T-helper 2 cell treated with Interferon-gamma antibody and Interleukin-4, amounts not matched to agents 5 μg/mL and 100 μg/mL, for 36 hours (primary cell): ENCODE data around the gene GPX4.
A peak's percentile ranks its signal among the peaks of the same experiment; 100 is the strongest.
"Not testable (repeated sequence)": the region's sequence is repeated elsewhere in the genome, so short reads cannot be mapped to it uniquely, and the experiment has no call there.

ENCODE experiments used
- DNase-seq: peaks from one replicate; pipeline ENCODE4 v3.0.0; 2021; ENCODE audit warnings: low spot score
- H3K27ac Mint-ChIP-seq: one replicate; pipeline ENCODE4 v1.8.0; 2021; ENCODE audit warnings: mild to moderate bottlenecking, mixed read lengths
- H3K27me3 Mint-ChIP-seq: one replicate; pipeline ENCODE4 v1.8.0; 2021; ENCODE audit warnings: low read depth, mixed read lengths
- H3K36me3 Mint-ChIP-seq: one replicate; pipeline ENCODE4 v1.8.0; 2021; ENCODE audit warnings: low read depth, mixed read lengths
- H3K4me1 Mint-ChIP-seq: one replicate; pipeline ENCODE4 v1.8.0; 2021; ENCODE audit warnings: low read depth, mixed read lengths
- H3K4me3 Mint-ChIP-seq: one replicate; pipeline ENCODE4 v1.8.0; 2022; ENCODE audit warnings: mild to moderate bottlenecking, moderate library complexity, mixed read lengths
- H3K9me3 Mint-ChIP-seq: one replicate; pipeline ENCODE4 v1.8.0; 2021; ENCODE audit warnings: mixed read lengths

GPX4 gene

GRCh38 chr19:1129084-1129483 is 25.3 kb downstream of the GPX4 start:
- H3K27me3 Mint-ChIP-seq, H3K4me1 Mint-ChIP-seq, H3K9me3 Mint-ChIP-seq, DNase-seq: not testable (repeated sequence)
- Mint-ChIP-seq H3K4me3 (peak overlapping the region; percentile 45), H3K36me3 (peaks cover 14% of the 10 kb centered on the region), H3K27ac (peak overlapping the region; percentile 57)

GRCh38 chr19:1129535-1129934 is 25.7 kb downstream of the GPX4 start:
- no peak for DNase-seq
- H3K4me3 Mint-ChIP-seq, result peak overlapping the region; percentile 24

GRCh38 chr19:1130771-1131717 is 27.2 kb downstream of the GPX4 start:
- no peaks in the 10 kb centered on the region for H3K27me3 Mint-ChIP-seq
- peak overlapping the region; percentile 90 for H3K4me3 Mint-ChIP-seq
- H3K27ac Mint-ChIP-seq, result peak overlapping the region; percentile 84
- peak; percentile 23 for DNase-seq
- H3K9me3 Mint-ChIP-seq, result no peaks in the 10 kb centered on the region
- H3K4me1 Mint-ChIP-seq, result peaks cover 8% of the 10 kb centered on the region
- peaks cover 11% of the 10 kb centered on the region for H3K36me3 Mint-ChIP-seq

More at GRCh38 chr19:1129535-1129934, 25.7 kb downstream of the GPX4 start:
- Mint-ChIP-seq H3K27me3 (no peaks in the 10 kb centered on the region), H3K4me1 (peaks cover 8% of the 10 kb centered on the region), H3K27ac (no peak overlapping the region), H3K9me3 (no peaks in the 10 kb centered on the region), H3K36me3 (peaks cover 14% of the 10 kb centered on the region)

- peaks cover 10% of the 10 kb centered on the region for H3K4me1 Mint-ChIP-seq
- peaks cover 9% of the 10 kb centered on the region for H3K36me3 Mint-ChIP-seq
- no peaks in the 10 kb centered on the region for H3K9me3 Mint-ChIP-seq
- DNase-seq, result peak; percentile 90
- no peaks in the 10 kb centered on the region for H3K27me3 Mint-ChIP-seq
- H3K27ac Mint-ChIP-seq, result peak overlapping the region; percentile 86
- peak overlapping the region; percentile 90 for H3K4me3 Mint-ChIP-seq
Observed at GRCh38 chr19:1131718-1132551, 28.1 kb downstream of the GPX4 start.

- Mint-ChIP-seq H3K27me3 (no peaks in the 10 kb centered on the region), H3K9me3 (no peaks in the 10 kb centered on the region), H3K4me1 (peaks cover 10% of the 10 kb centered on the region), H3K27ac (peak overlapping the region; percentile 86), H3K36me3 (peaks cover 6% of the 10 kb centered on the region), H3K4me3 (peak overlapping the region; percentile 90)
- DNase-seq, result peak; percentile 35
Observed at GRCh38 chr19:1132552-1133383, 29.0 kb downstream of the GPX4 start.

- H3K4me1 Mint-ChIP-seq, result peaks cover 8% of the 10 kb centered on the region
- H3K4me3 Mint-ChIP-seq, result peak overlapping the region; percentile 63
- H3K9me3 Mint-ChIP-seq, result no peaks in the 10 kb centered on the region
- H3K27ac Mint-ChIP-seq, result peak overlapping the region; percentile 79
- peaks cover 4% of the 10 kb centered on the region for H3K36me3 Mint-ChIP-seq
- peak; percentile 65 for DNase-seq
- no peaks in the 10 kb centered on the region for H3K27me3 Mint-ChIP-seq
Observed at GRCh38 chr19:1133471-1133929, 29.7 kb downstream of the GPX4 start.

GRCh38 chr19:1134431-1134830 is 30.6 kb downstream of the GPX4 start:
- peaks cover 8% of the 10 kb centered on the region for H3K4me1 Mint-ChIP-seq
- no peaks in the 10 kb centered on the region for H3K9me3 Mint-ChIP-seq
- H3K27ac Mint-ChIP-seq, result peak overlapping the region; percentile 31
- H3K36me3 Mint-ChIP-seq, result peaks cover 3% of the 10 kb centered on the region
- H3K27me3 Mint-ChIP-seq, result no peaks in the 10 kb centered on the region
- H3K4me3 Mint-ChIP-seq, result no peak overlapping the region
- DNase-seq, result no peak

- H3K36me3 Mint-ChIP-seq, result peaks cover 4% of the 10 kb centered on the region
- H3K9me3 Mint-ChIP-seq, result no peaks in the 10 kb centered on the region
- H3K4me1 Mint-ChIP-seq, result peaks cover 7% of the 10 kb centered on the region
- no peaks in the 10 kb centered on the region for H3K27me3 Mint-ChIP-seq
- no peak overlapping the region for H3K27ac Mint-ChIP-seq
- no peak overlapping the region for H3K4me3 Mint-ChIP-seq
- no peak for DNase-seq
Observed at GRCh38 chr19:1135454-1135853, 31.7 kb downstream of the GPX4 start.

- Mint-ChIP-seq H3K4me1 (peaks cover 3% of the 10 kb centered on the region), H3K9me3 (no peaks in the 10 kb centered on the region), H3K4me3 (no peak overlapping the region), H3K36me3 (peaks cover 4% of the 10 kb centered on the region), H3K27me3 (no peaks in the 10 kb centered on the region), H3K27ac (no peak overlapping the region)
- no peak for DNase-seq
Observed at GRCh38 chr19:1136201-1136600, 32.4 kb downstream of the GPX4 start.

GRCh38 chr19:1136621-1137317 is 33.0 kb downstream of the GPX4 start:
- Mint-ChIP-seq H3K4me1 (peaks cover 3% of the 10 kb centered on the region), H3K36me3 (peaks cover 4% of the 10 kb centered on the region), H3K4me3 (no peak overlapping the region), H3K27me3 (no peaks in the 10 kb centered on the region), H3K9me3 (no peaks in the 10 kb centered on the region), H3K27ac (no peak overlapping the region)
- no peak for DNase-seq

GRCh38 chr19:1138121-1138520 is 34.3 kb downstream of the GPX4 start:
- no peak for DNase-seq
- H3K36me3 Mint-ChIP-seq, result peaks cover 12% of the 10 kb centered on the region
- H3K4me3 Mint-ChIP-seq, result no peak overlapping the region
- H3K4me1 Mint-ChIP-seq, result peaks cover 3% of the 10 kb centered on the region
- no peaks in the 10 kb centered on the region for H3K9me3 Mint-ChIP-seq
- H3K27ac Mint-ChIP-seq, result no peak overlapping the region
- no peaks in the 10 kb centered on the region for H3K27me3 Mint-ChIP-seq

GRCh38 chr19:1139126-1139525 is 35.3 kb downstream of the GPX4 start:
- H3K4me1 Mint-ChIP-seq, result peaks cover 3% of the 10 kb centered on the region
- DNase-seq, result no peak
- no peak overlapping the region for H3K4me3 Mint-ChIP-seq
- peaks cover 19% of the 10 kb centered on the region for H3K36me3 Mint-ChIP-seq
- no peaks in the 10 kb centered on the region for H3K27me3 Mint-ChIP-seq
- no peak overlapping the region for H3K27ac Mint-ChIP-seq
- no peaks in the 10 kb centered on the region for H3K9me3 Mint-ChIP-seq
